Loucy (cell line): Measurements from ENCODE around the gene JSRP1.

Experiments used
- H2AFZ ChIP-seq: fragments of 200-600 bp; sonication (generic); 2 replicates; pipeline ENCODE4 v1.6.0; 2016; ENCODE audit warnings: antibody characterized with exemption, mild to moderate bottlenecking, low read length, moderate library complexity
- H3F3A ChIP-seq: fragments of 200-600 bp; 2 replicates; pipeline ENCODE4 v1.6.0; 2016; ENCODE audit warnings: antibody characterized with exemption, low read depth, mild to moderate bottlenecking
- H3K27me3 ChIP-seq: fragments of 200-600 bp; sonication (generic); 2 replicates; pipeline ENCODE4 v1.6.1; 2014; ENCODE audit warnings: low read length, mild to moderate bottlenecking; ENCODE audit not compliant: insufficient read depth, poor library complexity, severe bottlenecking
- H3K36me3 ChIP-seq: fragments of 200-600 bp; sonication (generic); 2 replicates; pipeline ENCODE4 v1.6.1; 2016; ENCODE audit warnings: low read length; ENCODE audit not compliant: insufficient read depth
- H3K4me1 ChIP-seq: fragments of 200-600 bp; sonication (generic); 2 replicates; pipeline ENCODE4 v1.5.1; 2014; ENCODE audit warnings: low read length, mild to moderate bottlenecking; ENCODE audit not compliant: insufficient read depth, poor library complexity, severe bottlenecking
- H3K4me2 ChIP-seq: fragments of 200-600 bp; sonication (generic); 2 replicates; pipeline ENCODE4 v1.6.0; 2014; ENCODE audit warnings: antibody characterized with exemption, low read length, low read depth, mild to moderate bottlenecking; ENCODE audit not compliant: poor library complexity, severe bottlenecking
- H3K4me3 ChIP-seq: fragments of 200-600 bp; sonication (generic); 2 replicates; pipeline ENCODE4 v1.5.1; 2014; ENCODE audit warnings: low read length, mild to moderate bottlenecking, mixed read lengths; ENCODE audit not compliant: poor library complexity, severe bottlenecking
- H3K79me2 ChIP-seq: fragments of 200-600 bp; sonication (generic); 2 replicates; pipeline ENCODE4 v1.6.1; 2014; ENCODE audit warnings: low read length; ENCODE audit not compliant: insufficient read depth
- H3K9ac ChIP-seq: fragments of 200-600 bp; sonication (generic); 2 replicates; pipeline ENCODE4 v1.6.0; 2014; ENCODE audit warnings: mild to moderate bottlenecking, low read depth, low read length, moderate library complexity; ENCODE audit not compliant: poor library complexity, severe bottlenecking
- H3K9me2 ChIP-seq: fragments of 200-600 bp; sonication (generic); replicated peaks from 2 replicates; pipeline ENCODE4 v1.6.1; 2016; ENCODE audit warnings: low read depth, low read length, mixed read lengths
- H3K9me3 ChIP-seq: fragments of 200-600 bp; sonication (generic); 2 replicates; pipeline ENCODE4 v1.6.1; 2014; ENCODE audit warnings: mild to moderate bottlenecking, antibody characterized with exemption, low read length, low read depth; ENCODE audit not compliant: insufficient read depth
- H4K20me1 ChIP-seq: fragments of 200-600 bp; sonication (generic); 2 replicates; pipeline ENCODE4 v1.6.0; 2014; ENCODE audit warnings: antibody characterized with exemption, low read length, mild to moderate bottlenecking; ENCODE audit not compliant: insufficient read depth, poor library complexity, severe bottlenecking
- CTCF ChIP-seq: fragments of 200-600 bp; sonication (generic); conservative IDR thresholded peaks from 2 replicates; pipeline ENCODE4 v1.5.1; 2014; ENCODE audit warnings: mild to moderate bottlenecking, antibody characterized with exemption, low read length
- EZH2phosphoT487 ChIP-seq: fragments of 200-600 bp; IDR thresholded peaks from 2 replicates; pipeline ENCODE4 v1.6.1; 2018; ENCODE audit warnings: antibody characterized with exemption, mild to moderate bottlenecking, moderate library complexity, borderline replicate concordance

Gene JSRP1

GRCh38 chr19:2252797-2253105 lies 3.5 kb downstream of the JSRP1 start:
- no peaks in the 10 kb centered on the region for H3F3A ChIP-seq
- H3K9ac ChIP-seq: no peak overlapping the region
- no peaks in the 10 kb centered on the region for H3K4me1 ChIP-seq
- peaks cover 23% of the 10 kb centered on the region; the same call in 1 of the 2 replicates for H3K36me3 ChIP-seq
- no peaks in the 10 kb centered on the region for H3K79me2 ChIP-seq
- H3K4me2 ChIP-seq: no peak overlapping the region
- no peaks in the 10 kb centered on the region for H3K9me3 ChIP-seq
- TF ChIP-seq CTCF (no peak), EZH2phosphoT487 (no peak)
- H4K20me1 ChIP-seq: no peaks in the 10 kb centered on the region
- H3K9me2 ChIP-seq: no peaks in the 10 kb centered on the region
- H2AFZ ChIP-seq: no peak overlapping the region
- no peak overlapping the region for H3K4me3 ChIP-seq
- no peaks in the 10 kb centered on the region for H3K27me3 ChIP-seq

- TF ChIP-seq CTCF (no peak), EZH2phosphoT487 (no peak)
- H3K36me3 ChIP-seq: peaks cover 28% of the 10 kb centered on the region; the same call in 1 of the 2 replicates
- no peak overlapping the region for H2AFZ ChIP-seq
- H3K27me3 ChIP-seq: no peaks in the 10 kb centered on the region
- no peaks in the 10 kb centered on the region for H4K20me1 ChIP-seq
- H3K79me2 ChIP-seq: no peaks in the 10 kb centered on the region
- no peaks in the 10 kb centered on the region for H3K4me1 ChIP-seq
- H3K9me2 ChIP-seq: no peaks in the 10 kb centered on the region
- H3K9me3 ChIP-seq: no peaks in the 10 kb centered on the region
- no peaks in the 10 kb centered on the region for H3F3A ChIP-seq
- H3K9ac ChIP-seq: no peak overlapping the region
- no peak overlapping the region for H3K4me2 ChIP-seq
- H3K4me3 ChIP-seq: no peak overlapping the region
Observed at GRCh38 chr19:2252055-2252796, 4.0 kb downstream of the JSRP1 start.

- no peak overlapping the region for H2AFZ ChIP-seq
- H3K36me3 ChIP-seq: peaks cover 37% of the 10 kb centered on the region; the same call in 1 of the 2 replicates
- no peaks in the 10 kb centered on the region for H3K4me1 ChIP-seq
- no peak overlapping the region for H3K9ac ChIP-seq
- H3K9me2 ChIP-seq: no peaks in the 10 kb centered on the region
- no peak overlapping the region for H3K4me2 ChIP-seq
- TF ChIP-seq EZH2phosphoT487 (no peak), CTCF (no peak)
- no peak overlapping the region for H3K4me3 ChIP-seq
- H4K20me1 ChIP-seq: peaks cover 7% of the 10 kb centered on the region
- no peaks in the 10 kb centered on the region for H3K27me3 ChIP-seq
- H3F3A ChIP-seq: no peaks in the 10 kb centered on the region
- no peaks in the 10 kb centered on the region for H3K79me2 ChIP-seq
- no peaks in the 10 kb centered on the region for H3K9me3 ChIP-seq
Observed at GRCh38 chr19:2251106-2252054, 4.8 kb downstream of the JSRP1 start.
